H1 (cell line): ENCODE data around the gene STX8. TPM values are rescaled to one million over a fixed set of nuclear protein-coding genes. Genes with fewer than 3 reads are reported as not detected.

ENCODE experiments used
- ASH2L ChIP-seq: fragments of 200-600, 300-600 bp; sonication (generic); IDR thresholded peaks from one replicate; pipeline ENCODE4 v1.7.1; 2017; ENCODE audit warnings: low read length
- BRCA1 ChIP-seq: IDR thresholded peaks from 2 replicates; pipeline ENCODE4 v1.6.1; 2012; ENCODE audit warnings: low read depth, low read length, improper control_type of control experiment
- JUN ChIP-seq: IDR thresholded peaks from 2 replicates; pipeline ENCODE4 v1.6.1; 2011; ENCODE audit warnings: low read depth, mild to moderate bottlenecking, improper control_type of control experiment, low read length
- POLR2AphosphoS5 ChIP-seq: IDR thresholded peaks from 2 replicates; pipeline ENCODE4 v1.6.1; 2011; ENCODE audit warnings: low read depth, low read length
- RBBP5 ChIP-seq: IDR thresholded peaks from 2 replicates; pipeline ENCODE4 v1.7.1; 2012; ENCODE audit warnings: low read depth, mild to moderate bottlenecking, inconsistent platforms, low read length, moderate library complexity, borderline replicate concordance
- YY1 ChIP-seq: IDR thresholded peaks from 2 replicates; pipeline ENCODE4 v1.6.1; 2011; ENCODE audit warnings: low read depth, mild to moderate bottlenecking, low read length
- polyA plus RNA-seq, 7 experiments: library from polyadenylated mRNA; depleted of rRNA in 3 of 7; stranded (reverse) in 5 of 7; unstranded in 2 of 7; fragments of >200 nt in 5 of 7; fragments of 200-250 nt in 2 of 7; gene quantifications; 1 replicate in 5 of 7; 2 replicates in 1 of 7; 4 replicates in 1 of 7; pipeline versions ENCODE4 v1.2.1 to v1.2.3, GENCODE V29; 2011 to 2013; ENCODE audit warnings: missing spikeins in 2 of 7, mixed read lengths in 2 of 7
- total RNA-seq: library from RNA; stranded (reverse); fragmentation: NEBNext Ultra II Directional; extraction: Animal tissue kit (Norgen Biotek cat#: 25700); gene quantifications from 2 replicates; pipeline ENCODE4 v1.2.1, GENCODE V29; 2021

Gene STX8
- total and polyA plus RNA-seq, 2 of the 8 experiments (the other 6 are each of a cell fraction or from before 2014, with no cell fraction given), result 22.8 to 42.5 TPM

- TF ChIP-seq ASH2L, result no peak
- TF ChIP-seq YY1, result no peak
- TF ChIP-seq RBBP5, result no peak
- TF ChIP-seq POLR2AphosphoS5, result no peak
- no peak for TF ChIP-seq BRCA1
- no peak for TF ChIP-seq JUN
These were observed 347.7 kb downstream of the STX8 start (continued) for GRCh38 chr17:9227819-9228407.
